Adipocyte (in vitro differentiated cells): Measurements from ENCODE around the gene FAM111B.
"Not testable (repeated sequence)": the region's sequence is repeated elsewhere in the genome, so short reads cannot be mapped to it uniquely, and the experiment has no call there.

Experiments
- DNase-seq: peaks from one replicate; pipeline ENCODE4 v3.0.0-alpha.2; 2015; ENCODE audit warnings: low read depth
- H3K27me3 ChIP-seq: replicated peaks from 2 replicates; pipeline ENCODE4 v1.7.0; 2013; ENCODE audit warnings: mild to moderate bottlenecking, low read length, moderate library complexity; ENCODE audit not compliant: control insufficient read depth, insufficient read depth
- H3K36me3 ChIP-seq: 2 replicates; pipeline ENCODE4 v1.7.0; 2013; ENCODE audit warnings: low read length, mild to moderate bottlenecking, moderate library complexity; ENCODE audit not compliant: control insufficient read depth, insufficient read depth, severe bottlenecking
- H3K4me1 ChIP-seq: 2 replicates; pipeline ENCODE4 v1.7.0; 2013; ENCODE audit warnings: mild to moderate bottlenecking, low read length, moderate library complexity; ENCODE audit not compliant: control insufficient read depth, insufficient read depth
- H3K4me3 ChIP-seq: 2 replicates; pipeline ENCODE4 v1.7.0; 2013; ENCODE audit warnings: mild to moderate bottlenecking, low read length, moderate library complexity
- H3K9ac ChIP-seq: 2 replicates; pipeline ENCODE4 v1.7.0; 2013; ENCODE audit warnings: mild to moderate bottlenecking, low read length, moderate library complexity
- H3K9me3 ChIP-seq: 2 replicates; pipeline ENCODE4 v1.7.0; 2013; ENCODE audit warnings: mild to moderate bottlenecking, low read length, moderate library complexity; ENCODE audit not compliant: control insufficient read depth

Gene FAM111B, protein sequence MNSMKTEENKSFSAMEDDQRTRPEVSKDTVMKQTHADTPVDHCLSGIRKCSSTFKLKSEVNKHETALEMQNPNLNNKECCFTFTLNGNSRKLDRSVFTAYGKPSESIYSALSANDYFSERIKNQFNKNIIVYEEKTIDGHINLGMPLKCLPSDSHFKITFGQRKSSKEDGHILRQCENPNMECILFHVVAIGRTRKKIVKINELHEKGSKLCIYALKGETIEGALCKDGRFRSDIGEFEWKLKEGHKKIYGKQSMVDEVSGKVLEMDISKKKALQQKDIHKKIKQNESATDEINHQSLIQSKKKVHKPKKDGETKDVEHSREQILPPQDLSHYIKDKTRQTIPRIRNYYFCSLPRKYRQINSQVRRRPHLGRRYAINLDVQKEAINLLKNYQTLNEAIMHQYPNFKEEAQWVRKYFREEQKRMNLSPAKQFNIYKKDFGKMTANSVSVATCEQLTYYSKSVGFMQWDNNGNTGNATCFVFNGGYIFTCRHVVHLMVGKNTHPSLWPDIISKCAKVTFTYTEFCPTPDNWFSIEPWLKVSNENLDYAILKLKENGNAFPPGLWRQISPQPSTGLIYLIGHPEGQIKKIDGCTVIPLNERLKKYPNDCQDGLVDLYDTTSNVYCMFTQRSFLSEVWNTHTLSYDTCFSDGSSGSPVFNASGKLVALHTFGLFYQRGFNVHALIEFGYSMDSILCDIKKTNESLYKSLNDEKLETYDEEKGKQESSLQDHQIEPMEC

DNA sequence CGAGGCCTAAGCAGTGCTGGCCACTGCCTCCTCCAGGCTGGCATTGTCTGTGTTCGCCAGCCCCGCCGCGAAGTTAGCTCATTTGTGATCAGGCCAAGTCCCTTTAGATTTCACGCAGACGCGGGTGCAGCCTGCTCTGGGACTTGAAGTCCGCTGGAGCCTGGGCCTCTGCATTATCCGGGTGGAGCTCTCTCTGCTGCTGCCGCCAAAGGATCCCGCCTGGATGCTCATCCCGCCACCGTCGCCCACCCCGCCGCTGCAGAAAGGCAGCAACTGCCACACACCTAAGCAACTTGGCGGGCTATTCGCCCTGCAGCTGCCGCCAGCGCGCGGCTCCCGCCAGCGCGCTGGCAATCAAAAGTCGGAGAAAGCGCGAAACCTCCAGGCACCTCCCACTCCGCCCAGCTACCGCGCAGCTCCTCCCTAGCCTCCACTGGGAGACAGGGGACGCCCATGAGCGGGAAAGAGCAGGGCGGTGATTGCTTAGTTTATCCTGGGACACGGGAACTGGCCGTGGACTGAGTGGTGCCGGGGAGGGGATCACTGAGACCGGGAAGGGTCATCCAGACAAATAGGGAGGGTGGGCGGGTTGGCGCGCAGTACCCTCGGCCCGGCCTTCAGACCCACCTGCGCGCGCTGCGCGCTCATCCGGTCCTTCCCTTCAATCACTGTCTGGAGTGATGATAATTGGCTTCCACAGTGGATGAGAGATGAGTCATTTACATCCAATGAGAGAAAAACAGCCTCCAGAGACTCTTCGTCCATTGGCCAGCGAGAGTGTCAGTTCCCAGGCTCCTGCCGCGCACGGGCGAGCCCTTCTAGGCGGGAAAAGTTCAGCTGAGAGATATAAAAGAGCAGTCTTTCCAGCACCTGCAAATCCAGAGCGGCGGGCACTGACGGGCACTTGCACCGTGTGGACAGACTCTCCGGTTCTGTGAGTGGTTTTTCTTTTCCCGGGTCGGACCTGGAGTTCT is at the start of gene FAM111B:
TSS of gene FAM111B (plus strand) at position 875 of the 974 bp plus-strand sequence. CDS start 2,389 bp downstream, outside the sequence.
- peaks cover 3% of the 10 kb centered on the region for H3K27me3 ChIP-seq
- H3K4me3 ChIP-seq: peak within 1 kb of the TSS; percentile 77
- H3K9me3 ChIP-seq: no peaks in the 10 kb centered on the region
- peak; percentile 84 for DNase-seq
- no peaks in the 10 kb centered on the region for H3K36me3 ChIP-seq
- H3K4me1 ChIP-seq: peaks cover 16% of the 10 kb centered on the region
- H3K9ac ChIP-seq: no peak within 1 kb of the TSS

GRCh38 chr11:59058120-59059033 is 48.7 kb upstream of the FAM111B start:
- not testable (repeated sequence) for H3K9ac ChIP-seq, H3K9me3 ChIP-seq, H3K36me3 ChIP-seq
- Histone ChIP-seq H3K27me3 (peaks cover 25% of the 10 kb centered on the region), H3K4me1 (peaks cover 11% of the 10 kb centered on the region), H3K4me3 (peak overlapping the region; percentile 62)
- DNase-seq: peak; percentile 57

GRCh38 chr11:59060096-59060495 is 46.9 kb upstream of the FAM111B start:
- not testable (repeated sequence) for H3K36me3 ChIP-seq, H3K4me3 ChIP-seq, DNase-seq, H3K9ac ChIP-seq, H3K9me3 ChIP-seq
- peaks cover 11% of the 10 kb centered on the region for H3K4me1 ChIP-seq
- H3K27me3 ChIP-seq: peaks cover 40% of the 10 kb centered on the region

GRCh38 chr11:59062602-59063529 is 44.2 kb upstream of the FAM111B start:
- Histone ChIP-seq H3K9ac (no peak overlapping the region), H3K4me1 (peaks cover 11% of the 10 kb centered on the region), H3K27me3 (peaks cover 52% of the 10 kb centered on the region), H3K9me3 (no peaks in the 10 kb centered on the region), H3K36me3 (no peaks in the 10 kb centered on the region), H3K4me3 (no peak overlapping the region)
- DNase-seq: no peak

- H3K9me3 ChIP-seq, H3K4me3 ChIP-seq, H3K9ac ChIP-seq, DNase-seq, H3K36me3 ChIP-seq: not testable (repeated sequence)
- peaks cover 11% of the 10 kb centered on the region for H3K4me1 ChIP-seq
- H3K27me3 ChIP-seq: peaks cover 58% of the 10 kb centered on the region
Measured at GRCh38 chr11:59063996-59064727, 42.9 kb upstream of the FAM111B start.

GRCh38 chr11:59069087-59069486 is 38.0 kb upstream of the FAM111B start:
- Histone ChIP-seq H3K36me3 (no peaks in the 10 kb centered on the region), H3K9me3 (no peaks in the 10 kb centered on the region)
- DNase-seq: no peak

GRCh38 chr11:59076876-59077571 is 30.0 kb upstream of the FAM111B start:
- no peak for DNase-seq
- H3K27me3 ChIP-seq: no peaks in the 10 kb centered on the region
- no peak overlapping the region for H3K9ac ChIP-seq
- no peaks in the 10 kb centered on the region for H3K9me3 ChIP-seq
- H3K4me3 ChIP-seq: no peak overlapping the region
- H3K4me1 ChIP-seq: no peaks in the 10 kb centered on the region
- H3K36me3 ChIP-seq: no peaks in the 10 kb centered on the region

More at GRCh38 chr11:59069087-59069486, 38.0 kb upstream of the FAM111B start:
- no peak overlapping the region for H3K4me3 ChIP-seq
- no peaks in the 10 kb centered on the region for H3K4me1 ChIP-seq
- H3K9ac ChIP-seq: no peak overlapping the region
- peaks cover 46% of the 10 kb centered on the region for H3K27me3 ChIP-seq

DNA sequence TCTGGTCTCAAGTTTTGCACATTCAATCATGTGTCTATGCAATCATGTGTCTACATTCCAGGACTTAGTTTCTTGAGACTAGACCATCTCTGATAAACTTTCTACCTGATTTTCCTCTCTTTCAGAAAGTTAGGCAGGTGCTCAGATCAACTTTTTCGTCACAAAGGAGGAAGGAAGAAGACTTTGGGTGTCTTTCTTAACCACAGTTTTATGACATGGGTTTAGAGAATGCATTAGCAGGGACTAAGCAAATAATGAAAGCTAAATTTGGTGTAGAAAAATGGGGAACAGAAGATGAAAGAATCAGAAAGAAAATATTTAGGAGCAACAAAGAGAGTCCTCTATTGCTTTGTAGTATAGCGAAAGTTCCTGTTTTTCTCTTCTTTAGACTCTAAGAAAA is 28.6 kb upstream of the FAM111B start:
- no peaks in the 10 kb centered on the region for H3K36me3 ChIP-seq
- no peaks in the 10 kb centered on the region for H3K9me3 ChIP-seq
- no peak overlapping the region for H3K4me3 ChIP-seq
- no peaks in the 10 kb centered on the region for H3K4me1 ChIP-seq
- H3K9ac ChIP-seq: no peak overlapping the region
- H3K27me3 ChIP-seq: no peaks in the 10 kb centered on the region
- DNase-seq: no peak

- no peaks in the 10 kb centered on the region for H3K9me3 ChIP-seq
- no peaks in the 10 kb centered on the region for H3K4me1 ChIP-seq
- no peaks in the 10 kb centered on the region for H3K27me3 ChIP-seq
- H3K9ac ChIP-seq: no peak overlapping the region
- H3K36me3 ChIP-seq: no peaks in the 10 kb centered on the region
- no peak overlapping the region for H3K4me3 ChIP-seq
- DNase-seq: no peak
Measured at GRCh38 chr11:59079086-59079485, 28.0 kb upstream of the FAM111B start.
